Measurements from ENCODE around the gene BMP6. TPM values are rescaled to one million over a fixed set of nuclear protein-coding genes. Genes with fewer than 3 reads are reported as not detected.

The BMP6 gene
- total RNA-seq, 1 donor from 2014 or later: 2.6 TPM

GRCh38 chr6:7846966-7847818, 121.3 kb downstream of the BMP6 start:
- peak; percentile 81 for ATAC-seq (ENCODE audit: poor library complexity)
- no peak for DNase-seq
- intact Hi-C loops (cut with DNase I): no loop called here

GRCh38 chr6:7848229-7848628, 122.3 kb downstream of the BMP6 start:
- DNase-seq: no peak
- intact Hi-C loops (cut with DNase I): no loop called here
- no peak for ATAC-seq (ENCODE audit: poor library complexity)

DNA sequence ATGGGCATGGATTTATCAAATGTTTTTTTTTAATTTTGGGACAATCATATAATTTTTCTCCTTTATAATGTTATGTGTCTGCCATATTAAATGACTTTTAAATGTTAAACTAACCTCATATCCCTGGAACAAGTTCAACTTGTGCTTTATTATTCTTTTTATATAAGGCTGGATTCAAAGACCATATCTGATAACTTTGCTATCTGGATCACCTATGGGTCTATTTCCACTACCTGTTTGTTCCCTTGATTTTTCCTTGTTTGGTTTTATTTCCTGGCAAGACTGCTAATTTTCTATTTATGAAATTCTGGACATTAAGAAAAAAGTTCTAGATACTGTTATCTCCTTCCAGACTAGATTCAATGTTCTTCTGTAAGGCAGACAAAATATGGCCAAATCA, 125.9 kb downstream of the BMP6 start:
- intact Hi-C loops (cut with DNase I): no loop called here
- DNase-seq: no peak
- no peak for ATAC-seq (ENCODE audit: poor library complexity)

- DNase-seq (no peak), ATAC-seq (ENCODE audit: poor library complexity) (no peak)
Measured at GRCh38 chr6:7859591-7859990, 133.7 kb downstream of the BMP6 start.

GRCh38 chr6:7865781-7866180, 139.9 kb downstream of the BMP6 start:
- ATAC-seq (ENCODE audit: poor library complexity) (peak; percentile 25), DNase-seq (no peak)
- intact Hi-C loops (cut with DNase I): no loop called here

More at GRCh38 chr6:7859591-7859990, 133.7 kb downstream of the BMP6 start:
- intact Hi-C loops (cut with DNase I): no loop called here

DNA sequence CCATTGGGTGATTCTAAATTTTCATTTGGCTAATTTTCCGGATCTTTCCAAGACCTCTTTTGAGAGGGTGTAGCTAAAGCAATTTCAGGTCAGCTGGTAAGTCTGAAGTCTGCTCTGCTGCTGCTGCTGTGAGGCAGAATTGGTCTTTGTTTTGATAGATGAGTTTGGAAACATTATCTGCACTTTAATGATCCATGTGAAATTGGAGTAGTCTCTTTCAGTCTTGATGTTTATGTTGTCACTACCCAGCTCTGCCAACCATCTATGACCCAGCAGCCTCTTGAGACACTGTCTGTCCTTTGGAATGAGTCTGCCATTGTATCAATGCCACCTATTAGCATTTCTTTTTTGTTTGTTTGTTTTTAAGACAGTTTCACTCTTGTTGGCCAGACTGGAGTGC, 140.6 kb downstream of the BMP6 start:
- intact Hi-C loops (cut with DNase I): no loop called here
- no peak for ATAC-seq (ENCODE audit: poor library complexity)
- no peak for DNase-seq

DNA sequence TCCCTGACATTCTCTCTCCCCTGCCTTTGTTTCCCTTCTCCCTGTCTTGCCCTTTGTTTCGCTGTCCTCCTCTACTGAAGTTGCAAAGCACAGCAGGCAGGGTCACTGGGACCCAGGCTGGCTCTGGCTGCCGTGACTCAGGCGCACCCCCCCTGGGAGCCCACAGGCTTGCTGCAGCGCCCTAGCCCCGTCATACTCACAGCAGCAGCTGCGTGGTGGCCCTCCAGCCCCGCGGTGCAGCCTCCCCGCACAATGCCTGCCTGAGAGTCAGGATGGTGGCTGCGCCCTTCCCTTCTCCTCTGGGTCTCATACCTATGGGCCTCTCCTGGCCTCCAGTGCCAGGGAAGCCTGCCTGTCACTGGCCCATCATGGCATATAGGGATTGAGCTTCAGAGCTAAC, 143.0 kb downstream of the BMP6 start:
- DNase-seq (no peak), ATAC-seq (ENCODE audit: poor library complexity) (no peak)
- intact Hi-C loops (cut with DNase I): no loop called here

DNA sequence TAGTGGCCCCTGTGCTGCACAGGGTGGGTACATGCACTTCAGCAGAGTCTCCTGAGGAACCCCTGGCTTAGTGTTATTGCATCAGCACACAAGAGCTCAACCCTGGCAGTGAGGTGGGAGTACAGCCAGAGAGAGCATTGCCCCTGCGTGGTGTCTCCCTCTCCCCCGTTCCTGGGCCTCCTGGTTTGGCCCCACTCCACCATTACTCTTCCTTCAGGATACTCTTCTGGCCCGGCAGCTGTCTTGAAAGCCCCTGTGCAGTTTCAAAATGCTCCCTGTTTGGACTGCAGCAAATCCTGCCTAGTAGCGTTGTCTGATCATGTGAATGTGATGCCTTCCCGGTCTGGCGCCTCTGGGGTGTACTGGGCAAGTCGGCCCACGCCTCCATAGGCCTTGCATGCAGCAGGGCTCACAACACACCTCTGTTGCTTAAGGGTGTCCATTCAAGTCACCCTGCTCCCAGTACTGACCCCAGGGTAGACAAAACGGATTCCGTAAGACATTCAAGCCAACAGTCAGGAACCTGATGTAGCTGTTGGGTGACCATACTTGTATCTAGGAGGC, 152.6 kb downstream of the BMP6 start:
- intact Hi-C loops (cut with DNase I): no loop called here
- DNase-seq (no peak), ATAC-seq (ENCODE audit: poor library complexity) (no peak)

GRCh38 chr6:7879043-7879442, 153.1 kb downstream of the BMP6 start:
- DNase-seq (no peak), ATAC-seq (ENCODE audit: poor library complexity) (no peak)
- intact Hi-C loops (cut with DNase I): no loop called here

DNA sequence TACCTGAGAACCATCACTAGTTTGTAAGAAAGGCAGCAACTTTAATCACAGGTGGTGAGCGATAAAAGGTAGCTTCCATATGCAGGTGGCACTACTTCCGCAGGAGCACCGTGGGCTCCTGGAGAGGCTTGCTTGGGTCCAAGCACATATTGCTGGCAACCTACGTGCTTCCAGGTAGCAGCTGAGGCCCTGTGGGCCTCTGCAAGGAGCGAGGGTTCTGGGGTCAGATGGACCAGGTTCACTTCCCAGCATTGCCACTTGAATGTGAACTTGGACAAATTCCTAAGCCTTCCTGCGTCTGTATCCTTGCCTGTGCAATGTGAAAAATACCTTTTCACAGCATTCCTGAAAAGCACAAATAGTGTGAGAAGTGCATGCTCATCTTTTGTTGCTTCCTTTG, 153.7 kb downstream of the BMP6 start:
- DNase-seq (no peak), ATAC-seq (ENCODE audit: poor library complexity) (no peak)
- intact Hi-C loops (cut with DNase I): no loop called here

DNA sequence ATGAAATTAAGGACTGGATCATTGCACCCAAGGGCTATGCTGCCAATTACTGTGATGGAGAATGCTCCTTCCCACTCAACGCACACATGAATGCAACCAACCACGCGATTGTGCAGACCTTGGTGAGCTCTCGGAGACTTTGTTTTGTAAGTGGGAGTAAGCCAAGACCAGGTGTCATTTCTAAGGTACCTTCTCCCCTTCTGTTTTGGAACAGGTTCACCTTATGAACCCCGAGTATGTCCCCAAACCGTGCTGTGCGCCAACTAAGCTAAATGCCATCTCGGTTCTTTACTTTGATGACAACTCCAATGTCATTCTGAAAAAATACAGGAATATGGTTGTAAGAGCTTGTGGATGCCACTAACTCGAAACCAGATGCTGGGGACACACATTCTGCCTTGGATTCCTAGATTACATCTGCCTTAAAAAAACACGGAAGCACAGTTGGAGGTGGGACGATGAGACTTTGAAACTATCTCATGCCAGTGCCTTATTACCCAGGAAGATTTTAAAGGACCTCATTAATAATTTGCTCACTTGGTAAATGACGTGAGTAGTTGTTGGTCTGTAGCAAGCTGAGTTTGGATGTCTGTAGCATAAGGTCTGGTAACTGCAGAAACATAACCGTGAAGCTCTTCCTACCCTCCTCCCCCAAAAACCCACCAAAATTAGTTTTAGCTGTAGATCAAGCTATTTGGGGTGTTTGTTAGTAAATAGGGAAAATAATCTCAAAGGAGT, 154.2 kb downstream of the BMP6 start:
- ATAC-seq (ENCODE audit: poor library complexity) (no peak), DNase-seq (no peak)
- intact Hi-C loops (cut with DNase I): no loop called here

DNA sequence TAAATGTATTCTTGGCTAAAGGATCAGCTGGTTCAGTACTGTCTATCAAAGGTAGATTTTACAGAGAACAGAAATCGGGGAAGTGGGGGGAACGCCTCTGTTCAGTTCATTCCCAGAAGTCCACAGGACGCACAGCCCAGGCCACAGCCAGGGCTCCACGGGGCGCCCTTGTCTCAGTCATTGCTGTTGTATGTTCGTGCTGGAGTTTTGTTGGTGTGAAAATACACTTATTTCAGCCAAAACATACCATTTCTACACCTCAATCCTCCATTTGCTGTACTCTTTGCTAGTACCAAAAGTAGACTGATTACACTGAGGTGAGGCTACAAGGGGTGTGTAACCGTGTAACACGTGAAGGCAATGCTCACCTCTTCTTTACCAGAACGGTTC, 154.8 kb downstream of the BMP6 start:
- no peak for ATAC-seq (ENCODE audit: poor library complexity)
- DNase-seq: no peak
- intact Hi-C loops (cut with DNase I): no loop called here

DNA sequence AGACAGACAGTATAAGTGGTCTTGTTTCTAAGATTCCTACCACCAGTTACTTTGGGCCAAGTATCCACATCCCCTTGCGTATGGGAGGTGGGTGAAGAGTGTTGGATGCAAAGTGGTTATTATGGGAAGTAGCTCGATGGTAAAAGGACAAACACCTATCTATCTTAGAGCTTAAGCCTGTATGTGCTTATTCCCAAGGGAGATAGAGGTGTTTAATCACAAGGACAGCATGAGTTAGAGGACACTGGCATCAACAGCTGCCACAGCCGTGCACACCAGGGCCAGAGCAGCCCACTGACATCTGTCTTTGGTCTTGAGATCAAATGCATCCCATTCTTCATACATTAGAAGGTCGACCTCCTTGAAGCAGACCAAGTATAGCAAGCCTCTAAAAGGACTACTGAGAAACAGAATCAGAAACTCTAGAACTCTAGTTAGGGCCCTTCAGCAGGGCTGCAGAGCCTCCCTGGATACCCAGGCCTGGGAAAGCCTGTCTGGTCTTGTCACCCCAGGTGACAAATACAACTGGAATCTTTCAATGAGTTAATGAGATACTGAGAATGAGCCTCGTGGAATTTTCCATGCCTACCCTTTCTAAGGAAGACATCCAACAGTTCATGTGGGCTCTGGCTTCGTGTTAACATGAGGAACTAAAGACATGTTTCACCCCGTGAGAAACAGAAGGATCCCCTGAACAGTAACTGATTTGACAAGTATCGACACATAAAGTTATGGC, 156.0 kb downstream of the BMP6 start:
- ATAC-seq (ENCODE audit: poor library complexity) (no peak), DNase-seq (no peak)
- intact Hi-C loops (cut with DNase I): no loop called here

GRCh38 chr6:7882505-7883257, 156.8 kb downstream of the BMP6 start:
- no peak for ATAC-seq (ENCODE audit: poor library complexity)

GRCh38 chr6:7883381-7883780, 157.5 kb downstream of the BMP6 start:
- ATAC-seq (ENCODE audit: poor library complexity) (no peak), DNase-seq (no peak)
- intact Hi-C loops (cut with DNase I): no loop called here

More at GRCh38 chr6:7882505-7883257, 156.8 kb downstream of the BMP6 start:
- DNase-seq: no peak
- intact Hi-C loops (cut with DNase I): no loop called here

GRCh38 chr6:7886132-7886531, 160.2 kb downstream of the BMP6 start:
- DNase-seq (no peak), ATAC-seq (ENCODE audit: poor library complexity) (no peak)
- intact Hi-C loops (cut with DNase I): no loop called here

DNA sequence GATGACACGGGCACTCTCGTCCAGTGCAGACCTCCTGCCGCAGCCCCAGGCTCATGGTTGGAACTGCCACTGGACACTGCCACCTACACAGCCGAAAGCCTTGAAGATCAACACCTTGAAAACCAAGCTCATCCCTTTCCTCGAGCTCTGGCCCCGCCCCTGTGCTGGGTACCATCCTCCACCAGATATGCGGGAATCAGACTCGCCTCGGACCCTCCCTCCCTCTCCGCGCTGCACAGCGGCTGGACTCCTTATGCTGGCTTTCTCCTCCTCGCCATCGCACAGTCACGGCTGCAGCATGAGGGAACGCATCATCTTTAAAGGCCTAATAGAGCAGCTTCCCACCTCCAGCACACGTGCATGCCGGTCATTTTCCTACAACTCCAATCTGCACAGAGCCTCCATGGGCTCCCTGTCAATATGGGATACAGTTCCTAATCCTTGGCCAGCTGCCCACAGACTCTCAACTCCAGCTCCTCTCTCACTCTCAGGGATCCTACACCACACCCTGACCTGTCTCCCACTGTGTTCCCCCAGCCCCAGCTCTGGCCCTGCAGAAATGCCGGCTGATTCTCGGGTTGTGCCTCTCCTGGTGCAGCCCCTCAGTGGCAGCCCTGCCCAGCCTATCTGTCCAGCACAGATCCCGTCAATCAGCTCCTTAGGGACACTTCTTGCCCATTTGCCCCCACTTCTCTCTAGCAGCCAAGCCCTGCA, 161.5 kb downstream of the BMP6 start:
- intact Hi-C loops (cut with DNase I): no loop called here
- DNase-seq (no peak), ATAC-seq (ENCODE audit: poor library complexity) (no peak)
